GM21390 (cell line): ENCODE results near the gene CHID1.

Experiments
- ATAC-seq: cut with Tn5 transposase; IDR thresholded peaks from one replicate; pipeline ENCODE4 v1.9.1; 2021; ENCODE audit not compliant: unreplicated experiment

Gene CHID1

DNA sequence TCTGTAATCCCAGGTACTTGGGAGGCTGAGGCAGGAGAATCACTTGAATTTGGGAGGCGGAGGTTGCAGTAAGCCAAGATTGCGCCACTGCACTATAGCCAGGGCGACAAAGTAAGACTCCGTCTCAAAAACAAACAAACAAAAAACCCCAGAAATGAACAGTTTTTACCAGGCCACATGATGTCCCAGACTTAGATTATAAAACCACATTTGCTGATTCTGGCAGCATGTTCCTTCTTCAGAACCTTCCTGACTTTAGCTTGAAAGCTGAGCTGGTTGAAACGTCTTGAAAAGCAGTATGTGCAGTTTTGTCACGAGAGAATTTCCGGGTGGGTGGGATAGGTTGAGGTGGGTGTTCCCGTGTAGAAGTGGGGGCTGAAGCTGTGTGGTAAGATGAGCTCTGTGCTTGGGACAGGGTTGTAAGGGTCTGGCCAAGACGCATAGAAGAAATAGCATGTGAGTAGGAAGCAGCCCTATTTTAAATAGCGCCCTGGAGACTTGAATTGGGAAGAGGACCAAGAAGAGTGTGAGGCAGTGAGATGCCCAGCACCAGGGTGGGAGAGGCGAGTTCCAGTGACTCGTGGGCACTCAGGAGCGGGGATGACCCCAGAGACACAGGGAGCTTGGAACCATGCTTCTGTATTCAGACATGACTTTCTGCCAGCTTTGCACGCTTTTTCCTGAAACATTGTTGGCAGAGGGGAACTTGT is 22.7 kb upstream of the CHID1 start:
- ATAC-seq, result no peak

GRCh38 chr11:932435-932834 is 21.8 kb upstream of the CHID1 start:
- no peak for ATAC-seq

- no peak for ATAC-seq
Measured at GRCh38 chr11:931385-931784, 20.8 kb upstream of the CHID1 start.

- no peak for ATAC-seq
Measured at GRCh38 chr11:929405-929804, 18.8 kb upstream of the CHID1 start.

DNA sequence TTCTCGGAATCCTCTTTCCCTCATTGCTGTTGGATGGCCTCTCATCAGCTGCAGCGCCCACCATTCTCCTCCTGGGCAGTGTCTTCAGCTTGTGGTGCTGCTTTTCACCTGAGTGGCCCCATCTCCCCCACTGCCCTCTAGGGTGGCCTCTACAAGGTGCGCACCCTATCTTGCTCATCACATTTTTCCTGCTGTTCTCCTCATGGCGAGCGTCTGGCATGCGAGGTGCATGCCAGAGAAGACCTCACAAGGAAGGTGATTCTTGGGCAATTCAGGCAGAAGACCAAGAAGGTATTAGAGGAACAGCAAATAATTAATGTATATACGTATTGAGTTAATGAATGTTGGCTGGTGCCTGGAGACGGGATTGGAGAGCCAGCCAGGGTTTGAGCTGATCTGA is 18.2 kb upstream of the CHID1 start:
- no peak for ATAC-seq

DNA sequence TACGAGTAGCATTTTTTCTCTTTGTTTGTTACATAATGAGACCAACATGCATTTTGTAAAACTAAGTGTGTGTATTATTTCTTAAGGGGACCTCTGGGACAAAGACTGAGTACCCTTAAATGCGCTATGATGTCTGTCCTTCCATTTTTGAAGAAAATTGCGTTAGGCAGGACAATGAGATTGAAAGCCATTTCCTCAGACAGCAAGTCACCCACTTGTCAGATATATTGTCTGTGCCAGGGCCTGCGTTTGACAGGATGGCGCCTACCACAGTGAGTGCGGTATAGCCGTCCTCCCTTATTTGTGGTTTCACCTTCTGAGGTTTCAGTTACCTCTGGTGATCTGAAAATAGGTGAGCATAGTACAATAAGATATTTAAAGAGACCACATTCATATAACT is 17.3 kb upstream of the CHID1 start:
- no peak for ATAC-seq

DNA sequence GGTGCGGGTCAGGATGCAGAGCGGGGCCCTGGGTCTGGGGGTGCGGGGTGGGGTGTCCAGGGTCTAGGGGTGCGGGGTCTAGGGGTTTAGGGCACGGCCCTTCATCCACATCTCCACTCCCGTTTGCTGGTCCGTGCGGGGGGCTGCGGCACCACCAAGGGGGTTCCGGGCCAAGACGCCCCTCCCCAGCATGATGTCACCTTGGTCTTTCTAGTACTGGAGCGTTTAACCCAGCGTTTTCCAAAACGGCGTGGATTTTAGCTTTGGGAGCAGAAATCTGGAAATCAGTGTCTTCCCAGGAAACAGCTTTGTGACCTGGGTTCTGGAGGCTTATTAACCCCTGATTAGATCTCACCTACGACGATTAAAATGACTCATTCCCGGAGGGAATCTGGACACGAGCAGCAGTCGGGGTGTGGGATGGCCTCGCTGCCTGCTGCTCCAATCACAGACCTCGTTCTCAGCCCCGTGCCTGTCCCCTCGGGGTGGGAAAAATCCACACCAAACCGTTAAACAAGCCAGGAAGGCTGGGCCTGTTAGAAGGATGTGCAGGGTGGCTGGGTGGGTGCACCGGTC is 15.8 kb upstream of the CHID1 start:
- no peak for ATAC-seq

- ATAC-seq, result peak; percentile 65
Measured at GRCh38 chr11:925496-926301, 15.1 kb upstream of the CHID1 start, which contains the start of gene AP2A2. AP2A2 (plus strand) TSS chr11:925870; CDS start chr11:926022, 152 bp downstream.

- no peak for ATAC-seq
Measured at GRCh38 chr11:925158-925495, 14.5 kb upstream of the CHID1 start.

DNA sequence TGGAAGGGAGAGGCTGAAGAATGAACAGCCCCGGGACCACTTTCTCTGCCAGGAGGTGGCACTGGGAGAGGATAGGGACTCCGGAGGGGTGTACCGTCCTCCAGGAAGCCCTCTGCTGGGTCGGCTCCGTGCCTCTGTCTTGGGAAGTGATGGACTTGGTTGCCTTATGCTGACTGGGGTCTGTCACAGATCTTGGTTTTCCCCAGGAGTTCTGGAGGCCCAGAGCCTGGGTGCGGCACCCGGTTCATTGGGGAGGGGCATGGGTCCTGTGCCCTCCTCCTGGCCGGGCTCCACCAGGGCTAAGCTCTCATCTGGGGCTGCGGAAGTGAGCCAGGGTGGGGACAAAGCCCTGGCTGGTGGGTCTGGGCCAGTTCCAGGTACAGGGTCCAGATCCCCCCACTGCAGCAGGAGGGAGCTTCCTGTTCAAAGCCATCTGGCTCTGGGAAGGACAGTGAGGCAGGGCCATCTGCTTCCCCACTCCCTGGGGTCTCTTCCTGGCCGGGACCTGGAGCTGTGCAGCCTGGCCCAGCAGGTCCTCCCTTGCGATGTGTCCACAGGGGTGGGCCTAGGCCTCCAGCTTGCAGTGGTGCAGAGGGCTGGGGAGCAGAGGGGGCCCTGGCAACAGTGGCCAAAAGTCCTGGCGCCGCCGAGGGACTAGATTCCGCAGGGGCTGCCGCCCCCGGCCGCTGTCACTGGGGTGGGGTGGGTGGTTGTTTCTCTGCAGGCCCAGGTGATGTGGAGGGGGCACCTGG is 14.0 kb upstream of the CHID1 start:
- no peak for ATAC-seq

GRCh38 chr11:923691-924405 is 13.2 kb upstream of the CHID1 start:
- no peak for ATAC-seq

DNA sequence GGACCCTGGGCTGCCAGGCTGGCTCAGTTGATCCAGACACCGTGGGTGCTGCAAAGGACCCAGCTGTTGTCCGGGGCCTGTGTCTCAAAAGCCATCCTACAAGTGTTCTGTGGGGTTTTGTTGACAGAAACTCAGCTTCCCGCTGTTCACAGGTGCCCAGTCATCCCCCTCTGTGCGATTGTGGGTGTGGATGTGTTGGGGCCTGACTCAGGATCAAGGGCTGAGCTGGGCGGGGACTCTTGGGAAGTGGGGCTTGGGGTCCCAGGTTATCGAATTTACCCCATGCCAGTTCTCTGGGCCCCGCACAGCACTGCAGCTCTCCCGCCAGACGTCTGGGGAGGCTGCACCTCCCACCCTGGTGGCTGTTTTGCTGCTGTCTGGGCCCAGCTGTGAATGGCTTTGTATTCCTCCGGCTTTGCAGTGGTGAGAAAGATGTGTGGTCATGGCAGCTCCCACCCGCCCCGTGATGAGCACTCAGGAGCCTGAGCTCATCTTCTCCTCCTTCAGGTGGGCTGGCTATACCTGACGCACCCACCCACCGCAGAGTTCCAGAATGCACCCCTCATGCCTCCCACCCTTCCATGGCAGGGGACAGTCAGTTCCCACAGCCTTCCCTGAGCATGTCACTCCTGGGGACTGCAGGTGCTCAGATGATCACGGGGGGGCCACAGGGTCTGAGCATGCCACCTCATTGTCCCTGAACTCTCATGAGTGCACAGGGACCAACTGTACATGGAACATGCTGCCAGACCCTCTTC is 11.5 kb upstream of the CHID1 start:
- ATAC-seq, result no peak

- no peak for ATAC-seq
Measured at GRCh38 chr11:917426-917825, 6.8 kb upstream of the CHID1 start.

GRCh38 chr11:914747-915501 is 4.3 kb upstream of the CHID1 start:
- no peak for ATAC-seq

DNA sequence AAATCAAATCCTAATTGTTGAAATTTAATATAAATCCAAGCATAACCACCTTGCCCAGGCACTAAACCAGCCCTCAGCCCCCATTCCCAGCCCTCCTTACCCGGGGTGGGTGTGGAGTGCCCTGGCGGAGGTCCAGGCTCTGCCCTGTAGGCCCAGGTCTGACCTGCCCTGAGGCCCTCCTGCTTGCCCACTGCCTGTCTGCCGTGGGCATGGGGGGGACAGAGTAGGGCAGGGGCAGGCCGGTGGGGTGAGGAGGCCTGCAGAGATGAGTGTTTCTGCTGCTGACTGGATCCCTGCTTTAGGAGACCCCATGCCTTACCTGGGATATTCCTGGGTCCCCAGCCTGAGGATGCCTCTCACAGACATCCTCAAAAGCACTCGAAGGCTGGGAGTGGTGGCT is 3.6 kb upstream of the CHID1 start:
- ATAC-seq, result no peak

DNA sequence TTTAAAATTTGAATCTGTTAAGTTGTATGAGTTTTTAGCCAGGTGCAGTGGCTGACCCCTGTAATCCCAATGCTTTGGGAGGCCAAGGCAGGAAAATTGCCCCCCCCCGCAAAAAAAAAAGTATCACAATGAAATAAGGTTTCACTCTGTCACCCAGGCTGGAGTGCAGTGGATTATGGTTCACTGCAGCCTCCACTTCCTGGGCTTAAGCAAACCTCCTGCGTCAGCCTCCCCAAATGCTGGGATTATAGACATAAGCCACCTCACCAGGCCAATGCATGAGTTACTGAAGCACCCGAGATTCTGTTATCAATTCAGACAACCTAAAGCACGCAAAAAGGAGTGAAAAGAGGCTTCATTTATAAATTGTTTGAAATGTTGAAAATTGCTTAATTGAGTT is 2.4 kb upstream of the CHID1 start:
- ATAC-seq, result no peak

GRCh38 chr11:912266-912665 is 1.7 kb upstream of the CHID1 start:
- ATAC-seq, result no peak

DNA sequence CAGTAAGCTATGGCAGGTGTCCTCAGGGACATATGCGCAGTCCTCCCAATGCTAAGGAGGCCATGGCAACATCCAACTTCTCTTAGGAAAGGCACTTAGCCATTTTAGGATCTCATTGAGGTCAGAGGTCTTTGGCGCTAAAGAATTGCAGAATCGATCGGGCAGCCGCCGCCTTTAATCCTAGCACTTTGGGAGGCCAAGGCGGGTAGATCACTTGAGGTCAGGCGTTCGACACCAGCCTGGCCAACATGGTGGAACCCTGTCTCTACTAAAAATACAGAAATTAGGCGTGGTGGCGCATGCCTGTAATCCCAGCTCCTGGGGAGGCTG is 1.2 kb upstream of the CHID1 start:
- ATAC-seq, result no peak

DNA sequence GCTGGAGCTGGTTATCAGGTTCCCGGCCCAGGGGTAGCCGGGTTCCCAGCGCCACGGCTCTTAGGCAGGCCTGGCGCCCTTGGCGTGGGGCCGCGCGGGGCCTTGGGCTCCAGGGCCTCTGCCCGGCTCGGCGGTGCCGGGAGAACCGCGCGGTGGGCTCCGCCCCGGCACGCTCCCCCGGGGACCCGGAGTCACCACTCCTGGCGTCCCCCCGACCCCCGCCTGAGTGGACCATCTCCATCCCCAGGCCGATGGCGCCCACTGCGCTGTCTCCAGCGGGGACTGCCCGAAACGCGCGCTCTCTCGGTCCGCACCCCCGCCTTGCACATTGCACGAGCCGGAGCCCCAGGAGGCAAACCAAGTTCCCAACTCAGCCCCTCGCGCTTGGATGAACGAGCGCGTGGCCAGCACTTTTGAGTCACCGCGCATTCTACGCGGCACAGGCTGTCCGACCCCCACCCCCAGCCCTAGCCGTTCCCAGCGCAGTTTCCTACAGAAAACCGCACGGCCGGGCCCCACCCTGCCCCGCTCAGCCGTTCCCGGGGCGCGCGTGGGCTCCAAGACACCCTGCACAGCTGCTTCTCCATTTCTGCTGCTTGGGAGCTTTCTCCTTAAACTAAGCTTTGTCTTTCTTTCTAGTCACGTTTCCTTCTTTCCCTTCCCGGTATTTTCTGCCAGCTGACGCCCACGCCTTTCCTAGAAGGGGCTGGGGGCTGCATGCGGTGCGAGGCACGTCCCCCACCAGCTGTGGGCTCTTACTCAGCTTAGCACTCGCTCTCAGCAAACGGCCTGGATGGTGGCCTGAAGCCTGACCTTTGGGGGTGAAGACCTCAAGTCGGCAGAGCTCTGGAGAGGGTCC is 650 bp upstream of the CHID1 start:
- peak; percentile 29 for ATAC-seq
